ENCODE results near the gene FBXW11.

Gene FBXW11

DNA sequence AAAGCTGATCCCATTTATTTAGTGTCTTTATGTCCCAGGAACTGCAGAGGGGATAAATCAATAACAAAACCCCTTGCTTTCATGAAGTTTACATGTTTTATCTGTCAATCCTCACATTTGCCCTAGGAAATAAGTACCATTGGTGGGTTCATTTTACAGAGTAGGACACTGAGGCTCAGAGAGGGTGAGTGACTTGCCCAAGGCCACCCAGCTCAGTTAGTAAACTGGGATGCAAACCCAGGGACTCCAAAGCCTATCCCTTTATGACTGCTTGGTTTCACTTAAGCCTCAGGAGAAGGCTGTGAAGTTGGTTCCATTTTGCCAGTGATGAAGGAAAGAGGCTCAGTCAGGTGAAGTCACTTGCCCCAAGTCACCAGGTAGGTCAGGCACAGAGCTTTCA lies 168.9 kb downstream of the FBXW11 start:
- DNase-seq = no peak

DNA sequence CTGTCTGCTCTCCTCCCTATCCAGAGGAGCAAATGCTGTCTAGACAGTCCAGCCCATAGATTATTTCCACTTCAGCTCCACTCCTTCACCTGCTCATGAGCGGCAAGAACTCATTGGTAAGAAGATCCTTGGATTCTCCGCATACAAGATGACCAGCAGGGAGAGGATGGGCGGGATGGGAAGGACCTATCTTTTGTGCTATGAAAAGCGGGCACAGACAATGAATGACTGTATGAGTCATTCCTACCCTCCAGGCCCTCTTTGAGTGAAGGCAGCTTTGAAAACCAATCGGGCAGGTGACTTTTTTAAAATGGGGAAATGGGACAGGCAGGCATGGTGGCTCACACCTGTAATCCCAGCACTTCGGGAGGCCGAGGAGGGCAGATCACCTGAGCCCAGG lies 171.4 kb downstream of the FBXW11 start:
- DNase-seq = no peak

DNA sequence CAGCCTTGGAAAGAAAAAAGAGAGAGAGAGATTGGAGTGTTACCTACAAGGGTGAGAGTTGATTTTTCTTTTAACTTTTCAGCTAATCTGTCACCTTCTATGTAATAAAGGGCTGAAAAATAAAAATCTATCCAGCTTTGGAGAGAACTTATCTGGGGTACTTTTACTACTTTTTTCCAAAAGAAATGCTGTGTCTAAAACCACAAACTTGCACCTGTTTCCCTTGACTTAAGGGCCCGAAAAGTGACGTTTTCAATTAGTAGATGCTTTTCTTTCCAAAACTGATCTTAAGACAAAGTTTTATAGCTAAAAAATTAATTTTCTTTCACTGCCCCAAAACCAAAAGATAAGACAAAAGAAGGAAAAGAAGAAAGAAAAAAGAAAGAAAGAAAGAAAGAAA lies 172.0 kb downstream of the FBXW11 start:
- DNase-seq = no peak

DNA sequence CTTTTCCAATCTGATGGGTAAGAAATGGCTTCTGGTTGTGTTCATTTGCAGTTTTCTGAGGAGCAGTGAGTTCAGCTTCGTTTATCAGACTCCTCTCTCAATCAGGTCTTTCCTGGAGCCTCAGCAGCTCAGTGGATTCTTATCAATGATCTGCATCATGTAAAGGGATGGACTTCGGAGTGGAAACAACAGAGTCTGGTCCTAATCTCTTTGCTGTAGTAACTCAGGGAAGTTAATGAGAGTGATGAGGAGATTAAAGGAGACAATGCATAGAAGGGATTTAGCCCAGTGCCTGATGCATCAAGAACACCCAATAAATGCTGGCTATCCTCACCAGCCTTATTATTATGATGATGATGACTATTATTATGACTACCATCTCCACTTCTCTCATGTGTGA lies 173.7 kb downstream of the FBXW11 start:
- no peak for DNase-seq

DNA sequence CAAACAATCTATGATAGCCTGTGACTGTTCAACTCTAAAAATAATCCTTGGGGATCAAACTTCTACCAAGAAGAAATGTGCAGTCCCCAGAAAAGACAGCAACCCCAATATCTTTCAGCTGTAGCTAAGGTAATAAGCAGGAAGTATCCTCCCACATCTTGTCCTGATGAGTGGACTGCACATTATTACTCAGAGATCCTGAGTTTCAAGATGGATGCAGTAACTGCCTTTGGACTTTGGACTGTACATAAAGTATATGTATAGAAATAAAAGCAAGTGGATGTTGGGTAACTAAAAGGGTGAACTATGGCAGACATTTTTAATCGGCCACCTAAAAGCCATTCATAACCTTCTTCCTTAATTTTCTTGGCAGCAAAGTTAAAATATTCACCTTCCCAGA lies 175.8 kb downstream of the FBXW11 start:
- DNase-seq = no peak

DNA sequence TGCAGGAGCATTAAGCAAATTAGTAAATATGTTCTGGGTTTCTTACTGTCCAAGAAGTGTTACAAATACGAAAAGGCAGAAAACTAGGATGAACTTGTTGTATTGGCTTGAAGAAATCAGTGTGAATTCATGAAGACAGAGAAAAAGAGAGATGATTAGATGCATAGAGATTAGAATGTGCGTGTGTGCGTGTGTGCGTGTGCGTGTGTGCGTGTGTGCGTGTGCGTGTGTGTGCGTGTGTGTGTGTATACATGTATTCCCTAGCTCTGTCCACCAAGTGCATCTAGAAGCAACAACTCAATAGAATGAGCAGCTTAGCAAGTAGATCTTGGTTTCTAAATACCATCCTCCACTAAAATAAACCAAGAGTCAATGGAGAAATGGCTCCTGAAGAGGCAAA lies 179.3 kb downstream of the FBXW11 start:
- DNase-seq = no peak

DNA sequence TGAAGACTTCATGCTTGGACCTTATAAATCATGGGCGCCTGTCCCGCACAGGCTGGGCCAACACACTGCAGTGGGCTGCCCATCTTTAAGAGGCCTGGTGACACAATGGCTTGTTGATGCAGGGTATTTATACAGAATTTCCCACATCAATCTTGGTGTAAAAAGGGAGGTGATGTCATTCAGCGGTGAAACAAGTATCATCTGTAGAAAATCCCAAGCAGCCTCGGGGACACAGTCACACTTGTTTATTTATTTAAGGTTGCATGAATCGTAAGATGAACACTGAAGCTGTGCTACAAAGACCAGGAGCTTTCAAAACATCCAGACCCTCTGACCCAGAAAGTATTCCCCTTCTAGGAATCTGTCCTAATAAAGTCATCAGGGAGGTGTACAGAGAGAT lies 180.3 kb downstream of the FBXW11 start:
- DNase-seq = no peak

DNA sequence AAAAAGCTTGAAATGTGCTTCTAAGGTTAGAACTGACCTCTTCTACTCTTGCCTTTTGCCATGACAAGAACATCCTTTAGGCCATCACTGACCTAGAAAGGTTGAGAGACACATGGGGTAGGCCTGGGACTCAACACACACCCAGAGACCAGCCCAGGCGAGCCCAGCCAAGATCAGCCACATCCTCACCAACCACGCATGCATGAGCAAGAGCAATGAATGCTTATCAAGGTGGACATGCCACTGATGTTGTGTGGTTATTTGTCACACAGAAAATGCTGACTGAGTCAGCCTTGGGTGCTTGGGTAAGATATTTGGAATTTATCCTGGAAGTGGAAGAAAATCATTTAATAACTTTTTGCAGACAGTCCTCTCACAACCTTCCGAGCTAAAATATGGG lies 181.4 kb downstream of the FBXW11 start:
- no peak for DNase-seq

DNA sequence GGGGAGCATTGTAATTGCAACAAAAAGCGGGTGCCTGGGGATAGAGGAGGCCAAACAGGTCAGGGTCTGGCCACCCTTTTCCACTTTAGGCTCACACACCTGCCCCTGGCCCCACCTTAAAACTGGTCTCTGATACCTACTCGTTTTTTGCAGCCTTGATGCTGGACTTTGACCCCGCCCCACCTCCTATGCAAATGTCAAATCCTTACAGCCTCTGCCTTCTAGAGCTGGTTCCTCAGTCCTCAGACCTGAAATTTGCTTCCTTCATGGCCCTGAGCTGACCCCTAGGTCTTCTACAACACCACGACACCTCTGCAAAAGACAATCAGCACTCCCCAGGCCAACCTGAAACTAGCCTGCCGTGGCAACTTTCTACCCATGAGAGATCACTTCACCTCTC lies 183.2 kb downstream of the FBXW11 start:
- DNase-seq = no peak

DNA sequence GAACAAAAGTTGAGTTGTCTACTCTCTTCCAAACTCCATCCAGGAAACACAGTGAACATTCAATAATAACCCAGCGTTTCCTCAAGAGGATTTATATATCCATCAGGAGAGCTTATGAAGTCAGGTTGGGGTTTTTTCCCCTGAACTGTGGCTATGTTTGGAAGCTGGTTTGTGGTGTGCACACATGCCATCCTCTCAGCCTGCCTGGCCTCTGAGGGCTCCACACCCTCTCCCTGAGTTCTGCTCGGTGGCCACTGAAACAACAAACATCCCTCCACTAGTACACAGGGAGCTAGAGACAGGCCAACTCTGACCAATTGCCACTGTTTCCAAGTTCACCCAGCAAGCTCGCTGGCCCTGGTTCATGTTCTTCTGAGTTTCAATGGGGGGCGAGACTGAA lies 185.2 kb downstream of the FBXW11 start:
- DNase-seq = no peak

DNA sequence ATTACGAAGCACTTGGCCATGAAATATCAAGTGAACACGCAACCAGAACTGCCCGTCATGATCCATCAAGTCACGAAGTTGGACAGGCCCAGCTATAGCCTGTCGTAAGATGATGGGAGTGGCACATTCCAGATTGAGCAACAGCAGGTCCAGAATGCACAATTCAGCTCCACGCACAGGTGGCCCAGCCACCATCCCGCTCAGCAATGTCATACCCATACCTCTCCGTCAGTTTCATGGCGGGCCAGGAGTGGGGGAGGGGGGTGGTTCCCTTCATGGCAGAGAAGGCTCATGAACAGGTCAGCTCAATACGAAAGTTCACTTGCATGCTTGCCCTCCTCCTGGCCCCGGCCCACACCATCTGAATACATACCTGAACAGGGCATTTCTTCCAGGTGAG lies 185.9 kb downstream of the FBXW11 start:
- DNase-seq = no peak

DNA sequence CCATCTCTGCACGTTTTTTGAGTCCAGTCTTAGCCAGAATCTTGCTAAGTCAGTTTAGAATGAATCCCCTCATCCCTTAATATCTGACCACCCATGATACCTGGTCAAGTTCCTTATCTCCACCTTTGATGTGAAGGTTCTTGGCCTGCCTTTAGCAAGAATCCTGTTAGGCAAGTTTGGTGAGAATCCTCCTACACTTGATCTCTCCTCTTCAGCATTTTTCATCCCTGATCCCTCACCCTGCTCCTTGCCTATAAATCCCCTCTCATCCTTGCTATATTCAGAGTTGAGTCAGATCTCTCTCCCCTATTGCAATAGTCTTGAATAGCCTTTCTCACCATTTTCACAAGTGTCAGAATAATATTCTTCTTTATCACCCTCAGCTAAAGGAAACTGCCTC lies 189.8 kb downstream of the FBXW11 start:
- no peak for DNase-seq

DNA sequence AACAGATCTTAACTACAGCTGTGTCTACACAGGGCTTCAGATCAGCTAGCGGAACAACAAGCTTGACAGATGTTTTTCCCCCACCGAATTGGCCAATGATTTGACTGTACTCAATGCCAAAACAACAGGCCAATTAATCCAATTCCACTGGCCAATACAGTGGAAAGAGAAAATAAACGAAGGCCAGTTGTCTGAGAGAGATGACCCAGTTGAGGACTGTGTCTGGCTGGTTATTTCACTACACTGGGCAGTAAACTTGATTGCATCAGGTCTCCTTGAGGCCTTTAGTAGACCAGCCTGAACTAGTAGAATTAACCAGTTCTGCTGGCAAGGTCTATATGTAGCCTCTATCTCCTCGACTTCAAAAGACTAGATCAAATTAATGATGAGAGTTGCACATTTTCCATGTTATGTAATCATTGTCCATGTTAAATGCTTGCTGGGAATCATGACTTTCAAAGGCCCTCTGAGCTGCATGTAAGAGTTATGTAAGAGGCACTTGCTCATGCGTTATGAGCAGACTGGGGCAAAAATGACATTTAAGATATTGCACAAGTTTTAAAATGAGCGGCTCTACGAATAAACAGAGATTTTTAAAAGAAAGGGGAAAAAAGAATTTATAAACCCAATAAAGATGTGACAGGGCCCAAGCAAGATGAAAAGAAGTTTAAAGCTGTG lies 192.5 kb downstream of the FBXW11 start:
- DNase-seq = no peak

DNA sequence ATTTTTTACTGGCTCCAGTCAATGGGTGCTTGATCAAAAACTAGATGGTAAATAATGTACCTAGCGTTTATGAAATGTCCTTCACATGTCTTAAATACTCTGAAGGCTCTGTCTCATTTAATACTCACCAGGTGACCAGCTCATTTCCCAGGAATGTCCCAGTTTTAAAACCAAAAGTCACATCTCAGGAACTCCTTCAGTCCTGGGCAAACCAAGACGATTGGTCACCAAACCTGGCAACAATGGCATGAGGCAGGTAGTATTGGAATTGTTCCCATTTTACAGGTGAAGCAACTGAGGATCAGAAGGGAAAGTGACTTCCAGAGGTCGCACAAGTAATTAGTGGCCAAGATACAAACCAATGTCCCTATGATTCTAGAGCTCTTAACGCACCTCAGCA lies 193.2 kb downstream of the FBXW11 start:
- DNase-seq = no peak

Data from stimulated activated CD4-positive, alpha-beta T cell treated with anti-CD3 and anti-CD28 coated beads, Interleukin-2, amount 100 ng/mL, for 48 hours (primary cell).